SHP77 treated with DMSO at 0.1 percent for 48 hours (cell line): ENCODE results near the gene SLC27A5.

Experiments
- DNase-seq: peaks from one replicate; lab custom pipeline; 2025; lab: John Stamatoyannopoulos, UW

The SLC27A5 gene

DNA sequence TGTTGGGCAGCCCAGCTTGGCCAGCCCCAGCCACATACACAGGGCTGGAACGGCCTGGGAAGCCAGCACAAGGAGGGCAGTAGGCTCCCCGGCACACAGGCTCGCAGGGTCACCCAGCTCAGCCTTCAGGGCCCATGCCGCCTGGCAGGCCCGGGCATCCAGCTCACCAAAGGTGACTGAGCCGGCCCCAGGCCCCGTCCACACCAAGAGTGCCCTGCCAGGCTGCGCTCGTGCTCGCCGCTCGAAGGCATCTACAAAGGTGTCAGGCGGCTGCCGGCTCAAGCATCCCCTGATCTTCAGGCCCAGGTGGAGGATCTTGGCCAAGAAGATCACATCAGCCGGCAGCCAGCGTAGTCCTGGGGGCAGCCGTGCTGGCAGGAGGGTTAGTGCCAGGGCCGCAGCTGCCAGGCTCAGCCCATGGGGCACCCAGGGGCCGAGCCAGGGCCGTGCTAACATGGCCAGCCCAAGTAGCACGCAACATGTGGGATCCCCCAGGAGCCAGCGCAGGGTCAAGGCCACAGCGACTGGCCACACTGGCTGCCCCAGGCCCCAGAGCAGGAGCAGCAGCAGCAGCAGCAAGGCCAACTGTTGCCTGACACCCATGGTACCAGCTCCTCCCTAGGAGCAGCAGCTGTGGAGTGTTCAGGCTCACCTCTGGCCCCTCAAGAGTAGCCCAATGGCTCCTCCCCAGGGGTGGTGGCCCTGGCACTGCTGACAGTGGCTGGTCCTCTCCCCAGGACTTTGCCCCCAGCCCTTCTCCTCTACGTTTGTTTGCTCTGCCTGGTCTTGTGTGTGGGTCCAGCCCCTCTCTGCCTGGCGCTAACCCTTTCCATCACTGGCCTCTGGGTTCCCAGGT is at the start of gene SLC27A5:
SLC27A5 (minus strand) TSS at position 640 of the 856 bp plus-strand sequence; CDS start at position 603, 37 bp downstream.
- no peak for DNase-seq

DNA sequence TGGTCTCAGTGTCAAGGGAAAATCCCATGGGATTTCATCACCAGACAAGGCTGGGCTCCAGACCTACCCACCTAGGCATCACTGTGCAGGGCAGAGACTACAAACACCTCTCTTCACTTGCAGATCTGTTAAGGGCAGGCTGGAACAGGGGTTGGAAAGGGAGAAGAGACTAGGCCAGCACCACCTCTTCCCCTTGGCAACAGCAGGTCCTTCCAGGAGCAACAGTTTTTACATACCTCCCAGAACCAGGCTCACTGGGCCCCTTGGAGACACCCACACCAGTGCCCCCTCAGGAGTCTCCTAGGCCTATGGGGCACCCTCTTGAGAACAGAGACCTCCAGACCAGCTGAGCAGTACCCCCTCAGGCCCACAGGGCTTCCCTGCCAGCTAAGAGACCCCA is 49.1 kb upstream of the SLC27A5 start:
- DNase-seq: no peak

DNA sequence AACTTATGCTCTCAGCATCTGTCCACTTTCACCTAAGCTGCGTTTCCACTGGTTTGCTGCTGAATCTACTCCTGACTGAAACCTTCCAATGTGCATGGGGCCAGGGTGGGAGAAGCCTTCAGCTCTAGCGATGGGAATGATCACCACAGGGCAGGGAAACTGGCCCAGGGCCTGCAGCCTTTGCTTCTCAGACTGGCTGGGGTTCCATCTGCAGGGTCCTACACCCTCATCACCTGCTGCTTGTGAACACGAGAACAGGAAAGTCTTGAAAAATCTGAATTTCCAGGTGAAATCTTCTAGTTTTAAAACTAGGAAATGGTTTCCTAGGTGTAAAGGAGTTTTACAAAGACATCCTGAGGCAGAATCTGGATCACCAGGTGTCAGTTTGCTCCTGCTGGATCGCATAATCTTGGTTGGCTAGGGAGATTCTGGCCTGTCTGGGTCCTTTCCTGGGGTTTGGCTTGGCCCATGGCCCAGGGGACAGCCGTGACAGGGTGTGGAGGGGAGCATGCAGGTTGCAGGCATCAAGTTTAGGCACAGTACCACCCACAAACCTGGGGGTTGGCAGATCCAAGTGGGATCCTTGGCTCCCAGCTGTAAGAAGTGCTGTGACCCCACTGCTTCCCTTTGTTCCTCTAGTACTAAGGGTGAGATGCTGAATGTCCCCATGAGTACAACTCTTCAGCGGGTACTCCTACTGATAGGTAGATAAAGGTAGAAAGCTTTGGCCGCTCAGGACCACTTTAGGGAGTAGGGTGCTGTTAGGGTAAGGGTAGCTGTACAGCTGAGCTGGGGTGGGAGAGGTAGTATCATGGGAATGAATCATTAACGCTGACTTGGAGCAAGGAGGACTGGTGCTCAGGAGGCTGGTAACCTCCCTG is 48.5 kb upstream of the SLC27A5 start:
- DNase-seq: no peak

DNA sequence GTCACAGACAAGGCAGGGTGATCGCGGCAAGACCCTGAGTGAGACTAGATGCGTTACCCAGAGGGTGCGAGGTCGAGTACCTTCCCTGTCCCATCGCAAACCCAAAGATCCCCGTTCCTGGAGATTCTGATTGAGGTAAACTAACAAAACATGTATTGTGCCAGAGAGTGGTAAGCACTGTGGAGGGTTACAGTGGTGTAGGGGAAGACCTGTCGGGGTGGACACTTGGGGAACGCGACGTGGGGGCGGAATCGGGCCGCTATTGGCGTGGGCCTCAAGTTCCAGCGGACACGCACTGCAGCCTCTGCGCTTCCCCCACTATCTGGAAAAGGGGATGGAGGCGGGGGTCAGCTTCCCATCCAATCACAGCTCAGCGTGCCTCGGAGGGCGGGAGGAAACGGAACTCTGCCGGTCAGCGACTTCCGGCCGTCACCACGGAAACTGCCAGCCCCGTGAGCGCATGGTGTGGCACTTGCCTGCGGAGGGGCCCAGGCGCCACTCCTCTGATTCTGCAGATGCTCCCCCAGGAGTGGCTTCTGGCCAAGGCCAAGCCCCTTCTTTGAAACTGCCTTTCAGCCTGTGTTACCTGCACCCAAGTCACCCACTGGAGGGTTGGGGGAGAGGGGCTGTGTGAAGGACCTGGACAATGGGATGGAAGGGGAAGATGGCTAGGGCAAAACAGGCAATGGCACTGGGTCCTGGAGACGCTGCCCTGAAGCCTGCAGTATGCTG is 47.6 kb upstream of the SLC27A5 start:
- no peak for DNase-seq

- DNase-seq: no peak
Observed at GRCh38 chr19:58558623-58559274, 47.0 kb upstream of the SLC27A5 start.

DNA sequence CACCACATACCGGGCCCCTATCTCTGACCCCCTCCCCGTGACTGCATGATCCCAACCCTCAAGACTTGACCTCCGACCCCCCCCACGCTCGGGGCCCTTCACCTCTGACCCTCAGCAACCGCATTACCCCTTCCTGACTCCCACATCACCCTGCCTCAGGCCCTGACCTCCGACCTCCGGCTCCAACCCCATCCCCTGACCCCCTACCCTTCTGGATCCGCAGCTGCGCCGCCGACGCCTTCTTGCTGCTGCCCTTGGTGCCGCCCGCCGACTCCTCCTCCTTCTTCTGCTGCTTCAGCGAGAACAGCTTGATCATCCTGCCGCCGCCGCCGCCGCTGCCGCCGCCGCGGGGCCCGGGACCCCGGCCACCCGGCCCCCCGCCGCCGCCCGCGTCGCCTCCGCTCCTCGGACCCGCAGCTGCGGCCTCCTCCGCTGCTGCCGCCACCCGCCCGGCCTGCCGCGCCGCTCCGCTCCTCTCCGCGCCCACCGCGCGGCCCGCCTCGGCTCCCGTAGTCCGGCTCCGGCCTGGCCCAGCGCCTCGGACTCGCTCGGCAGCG is 46.4 kb upstream of the SLC27A5 start, which contains the start of gene UBE2M:
UBE2M (minus strand) TSS at position 546 of the 557 bp plus-strand sequence; CDS start at position 316, 230 bp downstream.
- no peak for DNase-seq

DNA sequence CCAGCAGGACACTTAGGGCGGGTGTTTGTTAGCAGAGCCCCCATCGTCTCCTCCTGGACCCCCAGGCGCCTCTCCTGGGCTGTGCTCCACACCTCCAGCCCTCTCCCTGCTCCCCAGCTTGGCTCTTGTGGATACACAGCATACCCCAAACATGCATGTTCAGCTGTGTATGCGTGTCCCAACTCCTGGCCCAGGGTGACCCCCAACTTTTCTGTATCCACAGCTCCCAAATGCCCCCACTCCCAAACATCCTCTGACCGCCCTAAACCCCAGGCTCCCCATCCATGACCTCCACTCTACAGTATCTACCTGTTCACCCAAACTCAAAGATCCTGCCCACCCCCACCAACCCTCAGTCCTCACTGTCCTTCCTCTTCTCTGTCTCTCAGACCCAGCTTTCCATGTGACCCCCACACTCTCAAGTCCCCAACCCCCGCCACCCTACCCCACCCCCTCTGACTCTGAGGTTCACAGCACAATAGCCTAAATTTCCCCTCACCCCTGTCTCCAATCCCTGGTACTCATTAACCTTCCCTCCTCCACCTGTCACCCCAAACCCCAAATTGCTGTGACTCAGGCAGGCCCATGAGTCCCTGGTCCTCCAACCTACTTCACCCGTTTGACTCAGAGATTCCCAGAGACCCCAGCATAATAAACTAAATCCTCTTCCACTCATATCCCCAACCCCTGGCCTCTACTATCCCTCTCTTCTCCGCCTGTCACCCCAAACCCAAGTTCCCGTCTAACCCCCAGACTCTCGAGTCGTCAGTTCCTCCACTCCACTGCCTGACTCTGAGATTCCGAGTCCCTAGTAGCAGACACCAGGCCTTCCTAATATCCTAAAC is 45.7 kb upstream of the SLC27A5 start:
- no peak for DNase-seq

DNA sequence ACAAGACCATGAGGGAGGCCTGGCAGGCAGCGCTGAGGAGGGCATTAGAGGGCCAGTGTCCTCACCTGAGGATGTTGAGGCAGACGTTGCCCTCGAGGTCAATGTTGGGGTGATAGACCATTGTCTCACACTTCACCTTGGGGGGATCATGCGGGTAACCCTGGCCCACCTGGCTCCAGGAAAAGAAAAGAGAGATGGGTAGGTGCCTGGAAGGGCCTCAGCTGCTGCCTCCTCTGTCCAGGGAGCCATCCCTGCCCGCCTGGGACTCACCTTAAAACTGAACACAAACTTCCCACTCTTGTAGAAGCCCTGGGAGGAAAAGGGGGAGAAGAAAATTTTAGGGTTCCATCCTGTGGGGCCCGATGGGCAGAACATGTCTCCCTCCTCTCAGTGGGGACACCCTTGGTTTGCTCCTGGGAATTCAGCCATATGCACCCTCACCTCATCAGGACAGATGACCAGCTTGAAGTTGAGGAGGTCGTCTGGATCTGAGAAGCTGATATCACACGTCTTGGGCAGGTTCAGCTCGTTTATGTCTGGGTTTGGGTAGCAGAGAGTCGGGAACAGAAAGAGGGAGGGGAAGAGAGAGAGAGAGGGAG is 44.9 kb upstream of the SLC27A5 start:
- no peak for DNase-seq

GRCh38 chr19:58555920-58556621 is 44.3 kb upstream of the SLC27A5 start:
- no peak for DNase-seq

GRCh38 chr19:58555369-58555885 is 43.6 kb upstream of the SLC27A5 start:
- DNase-seq: no peak

- DNase-seq: no peak
Observed at GRCh38 chr19:58554494-58555368, 42.9 kb upstream of the SLC27A5 start, which contains the start of gene CHMP2A. TSS of gene CHMP2A (minus strand) at chr19:58555105. CDS start at chr19:58554212, 893 bp downstream.

DNA sequence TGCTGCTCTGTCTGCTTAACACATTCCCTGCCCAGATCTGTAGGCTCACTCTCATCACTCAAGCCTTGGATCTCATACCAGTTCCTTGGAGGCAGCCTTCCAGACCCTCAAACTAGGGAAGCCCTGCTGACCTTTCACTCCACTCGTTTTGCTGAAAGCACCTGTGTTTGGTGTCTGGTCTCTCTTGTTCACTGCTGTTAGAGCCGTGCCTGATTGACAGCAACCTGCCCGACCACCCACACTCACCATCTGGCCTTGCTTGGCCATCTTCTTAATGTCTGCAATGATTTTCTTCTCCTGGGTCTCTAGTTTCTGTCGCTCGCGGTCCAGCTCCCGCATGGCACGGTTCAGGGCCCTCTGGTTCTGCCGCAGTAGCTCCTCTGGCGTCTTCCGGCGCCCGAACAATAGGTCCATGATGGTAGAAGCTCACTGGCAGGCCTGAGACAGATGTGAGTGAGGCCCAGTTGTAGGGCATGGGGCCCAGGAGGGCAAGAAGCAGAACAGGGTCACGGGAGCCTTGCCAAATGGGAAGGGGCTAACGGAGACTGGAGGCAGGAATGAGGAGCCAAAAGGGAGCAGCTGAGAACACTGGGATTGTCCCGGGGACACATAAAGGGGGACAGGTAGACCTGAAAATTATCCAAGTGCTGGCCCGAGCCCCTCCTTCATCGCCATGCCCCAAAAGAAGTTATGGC is 42.2 kb upstream of the SLC27A5 start:
- no peak for DNase-seq

DNA sequence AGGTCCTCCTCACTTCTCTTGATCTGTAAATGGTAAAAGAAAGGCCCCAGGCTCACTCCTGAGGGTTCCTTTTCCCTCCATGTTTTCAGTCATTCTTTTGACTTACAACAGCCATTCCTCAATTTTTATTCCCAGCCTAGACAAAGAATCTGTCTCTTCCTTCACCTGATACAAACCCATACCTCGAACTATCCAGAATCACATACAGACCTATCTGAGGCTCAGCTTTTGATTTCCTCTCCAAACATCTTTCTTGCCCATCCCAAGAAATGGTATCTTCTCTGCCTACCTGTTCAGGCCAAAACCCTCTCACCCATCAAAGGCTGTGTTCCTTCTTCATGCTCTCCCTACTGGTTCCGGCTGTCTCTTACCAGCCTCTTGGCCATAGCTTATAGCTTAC is 40.9 kb upstream of the SLC27A5 start:
- no peak for DNase-seq

DNA sequence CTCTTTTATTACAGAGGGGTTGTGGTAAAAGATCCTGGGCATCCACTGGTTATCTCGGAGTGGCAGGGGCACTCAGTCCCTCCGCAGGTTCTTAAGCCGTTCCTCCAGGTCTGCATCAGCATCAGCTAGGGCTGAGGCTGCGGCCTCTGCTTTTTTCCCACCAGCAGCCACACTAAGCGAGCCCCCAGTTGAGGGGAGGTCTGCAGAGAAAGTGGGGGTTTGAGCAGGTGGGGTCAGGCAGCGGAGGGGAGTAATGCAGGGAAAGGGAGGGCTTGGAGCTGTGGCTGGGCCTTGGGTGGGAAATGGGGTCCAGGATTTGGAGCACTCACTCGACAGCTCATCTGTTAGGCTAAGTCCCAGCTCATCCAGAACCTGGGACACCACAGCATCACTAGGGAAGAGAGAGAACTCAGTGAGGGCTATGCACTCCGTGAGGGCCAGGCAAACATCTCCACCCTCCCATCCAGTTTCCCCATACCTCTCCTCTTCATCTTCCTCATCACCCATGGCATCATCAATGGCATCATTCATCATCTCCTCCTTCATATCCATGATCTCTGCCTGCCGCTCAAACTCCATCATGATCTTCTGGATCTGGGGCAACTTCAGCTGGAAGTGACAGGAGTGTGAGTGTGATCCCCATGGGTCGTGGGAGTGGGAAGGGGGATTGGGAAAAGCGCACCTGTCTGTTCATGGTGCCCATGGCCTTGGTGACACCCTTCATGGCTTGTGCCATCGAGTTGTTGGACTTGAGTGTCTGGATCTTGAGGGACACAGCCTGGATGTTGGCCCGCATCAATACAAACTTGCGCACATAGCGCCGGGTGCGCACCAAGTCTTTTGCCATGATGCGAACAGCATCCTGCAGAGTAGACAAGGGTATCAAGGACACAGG is 40.0 kb upstream of the SLC27A5 start:
- no peak for DNase-seq

GRCh38 chr19:58551123-58551497 is 39.3 kb upstream of the SLC27A5 start:
- DNase-seq: no peak
